HepG2 (cell line): ENCODE data around the gene CHRNB2. TPM values are rescaled to one million over a fixed set of nuclear protein-coding genes. Genes with fewer than 3 reads are reported as not detected.
A peak's percentile ranks its signal among the peaks of the same experiment; 100 is the strongest.

Experiments
- AGO1 ChIP-seq: fragments of 200-400 bp; formaldehyde crosslinking; IDR thresholded peaks from 2 replicates; pipeline ENCODE4 v1.6.1; 2017; ENCODE audit warnings: mild to moderate bottlenecking, low read depth, low read length, moderate library complexity; ENCODE audit not compliant: poor library complexity, severe bottlenecking
- AGO2 ChIP-seq: fragments of 200-400 bp; formaldehyde crosslinking; optimal IDR thresholded peaks from 2 replicates; pipeline ENCODE3; 2017; ENCODE audit warnings: mild to moderate bottlenecking, low read depth, low read length, moderate library complexity
- ARNTL ChIP-seq: sonication (generic); formaldehyde crosslinking; IDR thresholded peaks from 2 replicates; pipeline ENCODE4 v1.4.0; 2020; ENCODE audit warnings: mild to moderate bottlenecking, missing genetic modification reagents
- HES4 ChIP-seq: sonication (generic); formaldehyde crosslinking; IDR thresholded peaks from 2 replicates; pipeline ENCODE4 v1.9.0; 2021; ENCODE audit warnings: mild to moderate bottlenecking, missing genetic modification reagents, borderline replicate concordance
- MTF1 ChIP-seq: sonication (generic); formaldehyde crosslinking; IDR thresholded peaks from 2 replicates; pipeline ENCODE4 v1.5.0; 2020; ENCODE audit warnings: missing genetic modification reagents
- MYC ChIP-seq: sonication (generic); formaldehyde crosslinking; IDR thresholded peaks from 2 replicates; pipeline ENCODE4 v1.9.0; 2021; ENCODE audit warnings: missing genetic modification reagents, borderline replicate concordance
- NR3C1 ChIP-seq: sonication (generic); formaldehyde crosslinking; IDR thresholded peaks from 2 replicates; pipeline ENCODE4 v1.4.0; 2020; ENCODE audit warnings: missing genetic modification reagents
- PLRG1 ChIP-seq: fragments of 450-650 bp; conservative IDR thresholded peaks from 2 replicates; pipeline ENCODE4 v1.6.1; 2016
- POLR2AphosphoS5 ChIP-seq: IDR thresholded peaks from 2 replicates; pipeline ENCODE4 v1.6.1; 2012; ENCODE audit warnings: low read depth, low read length
- SMARCC2 ChIP-seq: fragments of 450-650 bp; IDR thresholded peaks from 2 replicates; pipeline ENCODE4 v1.6.1; 2017; ENCODE audit warnings: antibody characterized with exemption, mild to moderate bottlenecking
- TCF12 ChIP-seq, 2 experiments: fragments of 450-650 bp in 1 of 2; sonication (generic) in 1 of 2; formaldehyde crosslinking in 1 of 2; IDR thresholded peaks; 2 replicates each; pipeline versions ENCODE4 v1.6.1 to v1.8.0; 2017 to 2022; ENCODE audit warnings: antibody characterized with exemption in 1 of 2, mild to moderate bottlenecking in 1 of 2, missing genetic modification reagents in 1 of 2, moderate library complexity in 1 of 2
- YEATS4 ChIP-seq: sonication (generic); formaldehyde crosslinking; IDR thresholded peaks from 2 replicates; pipeline ENCODE4 v1.4.0; 2020; ENCODE audit warnings: missing genetic modification reagents, borderline replicate concordance
- ZBTB42 ChIP-seq: sonication (generic); formaldehyde crosslinking; IDR thresholded peaks from 2 replicates; pipeline ENCODE4 v1.5.0; 2020; ENCODE audit warnings: mild to moderate bottlenecking, missing genetic modification reagents
- ZFP36 ChIP-seq: fragments of 150-350 bp; IDR thresholded peaks from 2 replicates; pipeline ENCODE4 v1.6.1; 2018; ENCODE audit warnings: borderline replicate concordance, low read length, low read depth; ENCODE audit not compliant: partially characterized antibody
- ZFYVE20 ChIP-seq: sonication (generic); formaldehyde crosslinking; IDR thresholded peaks from 2 replicates; pipeline ENCODE4 v1.8.0; 2023; ENCODE audit warnings: low read depth, mild to moderate bottlenecking, moderate library complexity, missing genetic modification reagents, borderline replicate concordance
- ZNF180 ChIP-seq: sonication (generic); formaldehyde crosslinking; IDR thresholded peaks from 2 replicates; pipeline ENCODE4 v1.4.0; 2020; ENCODE audit warnings: low read depth, missing genetic modification reagents, borderline replicate concordance
- ZNF33B ChIP-seq: sonication (generic); formaldehyde crosslinking; IDR thresholded peaks from 2 replicates; pipeline ENCODE4 v1.5.1; 2020; ENCODE audit warnings: mild to moderate bottlenecking, missing genetic modification reagents
- ZSCAN30 ChIP-seq: sonication (generic); formaldehyde crosslinking; IDR thresholded peaks from 2 replicates; pipeline ENCODE4 v1.5.0; 2020; ENCODE audit warnings: mild to moderate bottlenecking, missing genetic modification reagents
- polyA plus RNA-seq, 8 experiments: library from polyadenylated mRNA; depleted of rRNA in 3 of 8; stranded (reverse) in 7 of 8; unstranded in 1 of 8; fragments of >200 nt; fragmentation: Illumina TruSeq in 4 of 8; extraction: Trizol in 4 of 8; gene quantifications; 2 replicates each; pipeline versions ENCODE4 v1.2.1 to v1.2.3, GENCODE V29; 2011 to 2016; ENCODE audit warnings: low read depth in 4 of 8, missing spikeins in 1 of 8, mixed read lengths in 1 of 8; ENCODE audit not compliant: insufficient read depth in 1 of 8
- total RNA-seq, 5 experiments: library from RNA; depleted of rRNA; stranded (reverse); fragments of >200 nt; fragmentation: Illumina TruSeq; extraction: Trizol; gene quantifications; 2 replicates each; pipeline ENCODE4 v1.2.3, GENCODE V29; 2016; ENCODE audit warnings: low read depth in 1 of 5
- TF ChIP-seq, protein P1 (sequence below): sonication (generic); formaldehyde crosslinking; IDR thresholded peaks from 2 replicates; pipeline ENCODE4 v1.4.0; 2020; ENCODE audit warnings: missing genetic modification reagents, borderline replicate concordance
- TF ChIP-seq, protein P2 (sequence below): sonication (generic); formaldehyde crosslinking; IDR thresholded peaks from 2 replicates; pipeline ENCODE4 v1.5.1; 2020; ENCODE audit warnings: missing genetic modification reagents, mild to moderate bottlenecking, borderline replicate concordance
- TF ChIP-seq, protein P3 (sequence below): sonication (generic); formaldehyde crosslinking; IDR thresholded peaks from 2 replicates; pipeline ENCODE4 v1.4.0; 2020; ENCODE audit warnings: missing genetic modification reagents, borderline replicate concordance

The CHRNB2 gene
- total and polyA plus RNA-seq, 2 of the 13 experiments (the other 11 are each of a cell fraction or from before 2014, with no cell fraction given), result 0.03 to 0.07 TPM

DNA sequence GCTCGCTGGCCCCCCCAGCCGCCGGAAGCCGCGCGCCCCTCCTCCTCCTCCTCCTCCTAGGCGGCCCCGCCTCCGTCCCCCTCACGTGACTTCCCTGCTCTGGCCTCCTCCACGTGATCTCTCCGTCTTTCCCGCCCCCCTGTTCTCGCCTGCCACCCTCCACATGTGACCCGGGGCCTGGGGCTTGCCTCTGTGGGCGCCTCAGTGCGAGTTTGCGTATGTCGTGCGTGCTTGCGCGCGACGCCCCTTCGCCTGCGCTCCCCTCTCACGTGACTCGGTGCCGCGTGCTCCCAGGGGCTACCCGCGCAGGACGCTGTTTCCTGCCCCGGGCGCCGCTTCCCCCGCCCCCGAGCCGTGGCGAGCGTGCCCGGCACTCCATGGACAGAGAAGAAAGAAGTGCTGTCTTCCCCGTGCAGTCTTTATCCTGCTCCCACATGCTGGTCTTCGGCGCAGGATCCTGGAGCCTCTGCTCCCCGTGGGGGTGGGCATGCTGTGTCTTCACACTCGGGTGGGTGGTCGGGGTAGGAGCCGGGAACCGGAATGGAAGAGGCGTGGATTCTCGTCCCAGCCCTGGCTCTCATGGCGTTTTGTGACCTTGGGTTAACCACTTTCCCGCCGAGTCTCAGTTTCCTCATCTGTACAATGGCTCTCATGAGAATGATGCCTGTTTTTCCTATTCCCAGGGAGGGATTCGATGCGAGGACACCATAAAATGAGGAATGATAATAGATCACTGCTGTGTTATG lies 8.7 kb upstream of the CHRNB2 start (continued):
- TF ChIP-seq AGO1 (peak; percentile 46), ZFYVE20 (CRISPR knock-in tag) (no peak), SMARCC2 (no peak), MYC (CRISPR knock-in tag) (peak; percentile 99), ZSCAN30 (CRISPR knock-in tag) (peak; percentile 96), ZFP36 (no peak), YEATS4 (CRISPR knock-in tag) (peak; percentile 57; the same call in 1 of the 2 replicates), POLR2AphosphoS5 (no peak; the same call in 1 of the 2 replicates), NR3C1 (CRISPR knock-in tag) (no peak), MTF1 (peak; percentile 82), TCF12 (IDR thresholded peaks at IDR 0.05) (no peak), TCF12 (CRISPR knock-in tag; IDR thresholded peaks at IDR 0.05) (0 out of 2 replicates have a peak, but pooled peaks have one; percentile 62), AGO2 (peak; percentile 62), HES4 (CRISPR knock-in tag) (peak; percentile 99), ZNF180 (CRISPR knock-in tag) (no peak; the same call in 1 of the 2 replicates), PLRG1 (no peak), ARNTL (CRISPR knock-in tag) (peak; percentile 99), ZNF33B (CRISPR knock-in tag) (peak; percentile 97), ZBTB42 (CRISPR knock-in tag) (peak; percentile 97; the same call in 1 of the 2 replicates)
- TF ChIP-seq, protein P1, sequence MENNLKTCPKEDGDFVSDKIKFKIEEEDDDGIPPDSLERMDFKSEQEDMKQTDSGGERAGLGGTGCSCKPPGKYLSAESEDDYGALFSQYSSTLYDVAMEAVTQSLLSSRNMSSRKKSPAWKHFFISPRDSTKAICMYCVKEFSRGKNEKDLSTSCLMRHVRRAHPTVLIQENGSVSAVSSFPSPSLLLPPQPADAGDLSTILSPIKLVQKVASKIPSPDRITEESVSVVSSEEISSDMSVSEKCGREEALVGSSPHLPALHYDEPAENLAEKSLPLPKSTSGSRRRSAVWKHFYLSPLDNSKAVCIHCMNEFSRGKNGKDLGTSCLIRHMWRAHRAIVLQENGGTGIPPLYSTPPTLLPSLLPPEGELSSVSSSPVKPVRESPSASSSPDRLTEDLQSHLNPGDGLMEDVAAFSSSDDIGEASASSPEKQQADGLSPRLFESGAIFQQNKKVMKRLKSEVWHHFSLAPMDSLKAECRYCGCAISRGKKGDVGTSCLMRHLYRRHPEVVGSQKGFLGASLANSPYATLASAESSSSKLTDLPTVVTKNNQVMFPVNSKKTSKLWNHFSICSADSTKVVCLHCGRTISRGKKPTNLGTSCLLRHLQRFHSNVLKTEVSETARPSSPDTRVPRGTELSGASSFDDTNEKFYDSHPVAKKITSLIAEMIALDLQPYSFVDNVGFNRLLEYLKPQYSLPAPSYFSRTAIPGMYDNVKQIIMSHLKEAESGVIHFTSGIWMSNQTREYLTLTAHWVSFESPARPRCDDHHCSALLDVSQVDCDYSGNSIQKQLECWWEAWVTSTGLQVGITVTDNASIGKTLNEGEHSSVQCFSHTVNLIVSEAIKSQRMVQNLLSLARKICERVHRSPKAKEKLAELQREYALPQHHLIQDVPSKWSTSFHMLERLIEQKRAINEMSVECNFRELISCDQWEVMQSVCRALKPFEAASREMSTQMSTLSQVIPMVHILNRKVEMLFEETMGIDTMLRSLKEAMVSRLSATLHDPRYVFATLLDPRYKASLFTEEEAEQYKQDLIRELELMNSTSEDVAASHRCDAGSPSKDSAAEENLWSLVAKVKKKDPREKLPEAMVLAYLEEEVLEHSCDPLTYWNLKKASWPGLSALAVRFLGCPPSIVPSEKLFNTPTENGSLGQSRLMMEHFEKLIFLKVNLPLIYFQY (CRISPR knock-in tag), result no peak
- TF ChIP-seq, protein P2, sequence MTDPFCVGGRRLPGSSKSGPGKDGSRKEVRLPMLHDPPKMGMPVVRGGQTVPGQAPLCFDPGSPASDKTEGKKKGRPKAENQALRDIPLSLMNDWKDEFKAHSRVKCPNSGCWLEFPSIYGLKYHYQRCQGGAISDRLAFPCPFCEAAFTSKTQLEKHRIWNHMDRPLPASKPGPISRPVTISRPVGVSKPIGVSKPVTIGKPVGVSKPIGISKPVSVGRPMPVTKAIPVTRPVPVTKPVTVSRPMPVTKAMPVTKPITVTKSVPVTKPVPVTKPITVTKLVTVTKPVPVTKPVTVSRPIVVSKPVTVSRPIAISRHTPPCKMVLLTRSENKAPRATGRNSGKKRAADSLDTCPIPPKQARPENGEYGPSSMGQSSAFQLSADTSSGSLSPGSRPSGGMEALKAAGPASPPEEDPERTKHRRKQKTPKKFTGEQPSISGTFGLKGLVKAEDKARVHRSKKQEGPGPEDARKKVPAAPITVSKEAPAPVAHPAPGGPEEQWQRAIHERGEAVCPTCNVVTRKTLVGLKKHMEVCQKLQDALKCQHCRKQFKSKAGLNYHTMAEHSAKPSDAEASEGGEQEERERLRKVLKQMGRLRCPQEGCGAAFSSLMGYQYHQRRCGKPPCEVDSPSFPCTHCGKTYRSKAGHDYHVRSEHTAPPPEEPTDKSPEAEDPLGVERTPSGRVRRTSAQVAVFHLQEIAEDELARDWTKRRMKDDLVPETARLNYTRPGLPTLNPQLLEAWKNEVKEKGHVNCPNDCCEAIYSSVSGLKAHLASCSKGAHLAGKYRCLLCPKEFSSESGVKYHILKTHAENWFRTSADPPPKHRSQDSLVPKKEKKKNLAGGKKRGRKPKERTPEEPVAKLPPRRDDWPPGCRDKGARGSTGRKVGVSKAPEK (CRISPR knock-in tag), result 0 out of 2 replicates have a peak, but pooled peaks have one; percentile 34
- TF ChIP-seq, protein P3, sequence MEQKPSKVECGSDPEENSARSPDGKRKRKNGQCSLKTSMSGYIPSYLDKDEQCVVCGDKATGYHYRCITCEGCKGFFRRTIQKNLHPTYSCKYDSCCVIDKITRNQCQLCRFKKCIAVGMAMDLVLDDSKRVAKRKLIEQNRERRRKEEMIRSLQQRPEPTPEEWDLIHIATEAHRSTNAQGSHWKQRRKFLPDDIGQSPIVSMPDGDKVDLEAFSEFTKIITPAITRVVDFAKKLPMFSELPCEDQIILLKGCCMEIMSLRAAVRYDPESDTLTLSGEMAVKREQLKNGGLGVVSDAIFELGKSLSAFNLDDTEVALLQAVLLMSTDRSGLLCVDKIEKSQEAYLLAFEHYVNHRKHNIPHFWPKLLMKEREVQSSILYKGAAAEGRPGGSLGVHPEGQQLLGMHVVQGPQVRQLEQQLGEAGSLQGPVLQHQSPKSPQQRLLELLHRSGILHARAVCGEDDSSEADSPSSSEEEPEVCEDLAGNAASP, result peak; percentile 78; the same call in 1 of the 2 replicates
